GM19372 (cell line): Measurements from ENCODE around the gene MED9.
"Not testable (repeated sequence)": the region's sequence is repeated elsewhere in the genome, so short reads cannot be mapped to it uniquely, and the experiment has no call there.

Experiments used
- ATAC-seq: cut with Tn5 transposase; IDR thresholded peaks from one replicate; pipeline ENCODE4 v1.9.1; 2021; ENCODE audit warnings: mild to moderate bottlenecking, low read depth, moderate library complexity; ENCODE audit not compliant: unreplicated experiment

The MED9 gene, protein sequence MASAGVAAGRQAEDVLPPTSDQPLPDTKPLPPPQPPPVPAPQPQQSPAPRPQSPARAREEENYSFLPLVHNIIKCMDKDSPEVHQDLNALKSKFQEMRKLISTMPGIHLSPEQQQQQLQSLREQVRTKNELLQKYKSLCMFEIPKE

DNA sequence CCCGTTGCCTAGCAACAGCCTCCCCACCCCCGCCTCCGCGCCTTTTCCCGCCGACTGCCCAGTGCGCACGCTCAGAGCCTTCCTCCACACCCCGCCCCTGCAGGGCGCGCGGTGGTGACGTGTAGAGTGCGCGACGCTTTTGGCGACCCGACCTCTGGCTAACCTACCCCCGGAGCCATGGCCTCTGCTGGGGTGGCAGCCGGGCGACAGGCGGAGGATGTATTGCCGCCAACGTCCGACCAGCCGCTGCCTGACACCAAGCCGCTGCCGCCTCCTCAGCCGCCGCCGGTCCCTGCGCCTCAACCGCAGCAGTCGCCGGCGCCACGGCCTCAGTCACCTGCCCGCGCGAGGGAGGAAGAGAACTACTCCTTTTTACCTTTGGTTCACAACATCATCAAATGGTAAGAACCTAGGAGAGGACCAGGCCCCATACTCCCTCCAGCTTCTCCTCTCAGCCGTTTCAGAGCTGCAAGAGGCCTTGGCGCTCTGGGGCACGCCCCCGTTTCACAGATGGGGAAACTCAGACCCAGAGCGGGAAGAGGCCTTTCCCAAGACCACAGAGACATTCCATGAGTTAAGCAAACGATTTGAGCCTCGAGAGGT lies at the start of gene MED9:
MED9 (plus strand) TSS at position 136 of the 603 bp plus-strand sequence; CDS start at position 178, 42 bp downstream.
- peak; percentile 90 for ATAC-seq

DNA sequence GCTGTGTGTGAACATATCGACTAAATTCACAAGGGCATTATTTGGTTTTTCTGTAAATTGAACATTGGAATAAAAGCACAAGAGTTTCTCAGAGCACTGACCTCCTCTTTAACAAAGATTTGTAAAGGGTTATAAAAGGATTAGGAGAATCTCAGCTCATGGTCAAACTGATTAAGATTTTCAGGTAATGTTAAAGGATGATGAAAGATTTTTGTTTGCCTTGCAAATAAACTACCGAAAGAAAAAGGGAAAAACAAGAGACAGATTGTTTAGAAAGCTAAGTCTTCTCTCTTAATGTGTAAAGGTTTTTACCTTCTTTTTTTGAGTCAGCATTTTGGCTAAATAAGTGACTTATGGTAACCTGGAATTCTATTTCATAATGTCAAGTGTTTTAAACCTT lies 47.6 kb upstream of the MED9 start:
- ATAC-seq = no peak

DNA sequence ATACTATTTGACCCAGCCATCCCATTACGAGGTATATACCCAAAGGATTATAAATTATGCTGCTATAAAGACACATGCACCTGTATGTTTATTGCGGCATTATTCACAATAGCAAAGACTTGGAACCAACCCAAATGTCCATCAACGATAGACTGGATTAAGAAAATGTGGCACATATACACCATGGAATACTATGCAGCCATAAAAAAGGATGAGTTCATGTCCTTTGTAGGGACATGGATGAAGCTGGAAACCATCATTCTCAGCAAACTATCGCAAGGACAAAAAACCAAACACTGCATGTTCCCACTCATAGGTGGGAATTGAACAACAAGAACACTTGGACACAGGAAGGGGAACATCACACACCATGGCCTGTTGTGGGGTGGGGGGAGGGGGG lies 45.9 kb upstream of the MED9 start:
- ATAC-seq = not testable (repeated sequence)

DNA sequence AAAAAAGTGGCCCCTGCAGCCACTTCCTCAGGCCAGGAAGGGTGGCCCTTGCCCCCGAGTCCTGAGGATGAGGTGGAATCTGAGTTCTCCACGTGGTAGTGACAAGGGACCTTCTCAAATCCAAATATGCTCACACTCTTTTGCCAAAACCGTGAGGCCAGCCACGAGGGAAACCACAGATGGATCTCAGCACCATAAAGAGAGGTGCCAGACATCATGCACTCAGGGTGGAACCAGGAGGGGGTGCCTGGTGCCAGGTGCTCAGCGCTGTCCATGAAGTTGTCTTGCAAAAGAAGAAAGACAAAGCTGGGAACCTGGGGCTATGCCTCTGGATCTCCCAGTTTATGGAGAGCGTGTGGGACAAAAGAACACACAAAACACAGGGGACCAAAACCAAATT lies 45.2 kb upstream of the MED9 start:
- no peak for ATAC-seq

- no peak for ATAC-seq
Observed at GRCh38 chr17:17433000-17433703, 43.6 kb upstream of the MED9 start.

- ATAC-seq = no peak
Observed at GRCh38 chr17:17434477-17434876, 42.3 kb upstream of the MED9 start.

GRCh38 chr17:17435323-17435722 lies 41.5 kb upstream of the MED9 start:
- no peak for ATAC-seq

DNA sequence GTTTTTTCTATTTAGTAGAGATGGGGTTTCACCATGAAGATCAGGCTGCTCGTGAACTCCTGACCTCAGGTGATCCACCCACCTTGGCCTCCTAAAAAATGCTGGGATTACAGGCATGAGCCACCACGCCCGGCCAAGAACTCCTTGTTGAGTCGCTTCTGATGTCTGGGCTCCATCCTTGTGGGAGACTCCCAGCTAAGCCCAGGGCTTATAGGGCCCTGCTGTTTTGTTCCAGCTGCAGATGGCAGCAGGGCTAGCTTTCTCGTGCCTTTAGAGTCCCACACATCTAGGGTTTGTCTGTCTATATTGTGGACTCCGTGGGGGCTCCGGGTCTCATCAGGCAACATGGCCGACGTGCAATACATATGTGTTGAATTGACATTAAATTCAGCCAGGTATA lies 39.3 kb upstream of the MED9 start:
- no peak for ATAC-seq

DNA sequence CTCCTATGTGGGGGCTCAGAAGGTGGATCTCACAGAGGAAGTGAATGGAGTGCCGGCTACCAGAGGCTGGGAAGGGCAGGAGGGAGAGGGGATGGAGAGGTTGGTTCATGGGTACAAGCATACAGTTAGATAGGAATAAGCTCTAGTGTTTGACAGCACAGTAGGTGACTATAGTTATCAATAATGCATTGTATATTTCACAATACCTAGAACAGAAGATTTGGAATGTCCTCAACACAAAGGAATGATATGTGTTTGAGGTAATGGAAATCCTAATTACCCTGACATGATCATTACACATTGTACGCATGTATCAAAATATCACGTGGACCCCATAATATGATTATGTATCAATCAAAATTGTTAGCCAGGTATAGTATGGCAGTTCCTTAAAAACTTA lies 38.9 kb upstream of the MED9 start:
- ATAC-seq = no peak

DNA sequence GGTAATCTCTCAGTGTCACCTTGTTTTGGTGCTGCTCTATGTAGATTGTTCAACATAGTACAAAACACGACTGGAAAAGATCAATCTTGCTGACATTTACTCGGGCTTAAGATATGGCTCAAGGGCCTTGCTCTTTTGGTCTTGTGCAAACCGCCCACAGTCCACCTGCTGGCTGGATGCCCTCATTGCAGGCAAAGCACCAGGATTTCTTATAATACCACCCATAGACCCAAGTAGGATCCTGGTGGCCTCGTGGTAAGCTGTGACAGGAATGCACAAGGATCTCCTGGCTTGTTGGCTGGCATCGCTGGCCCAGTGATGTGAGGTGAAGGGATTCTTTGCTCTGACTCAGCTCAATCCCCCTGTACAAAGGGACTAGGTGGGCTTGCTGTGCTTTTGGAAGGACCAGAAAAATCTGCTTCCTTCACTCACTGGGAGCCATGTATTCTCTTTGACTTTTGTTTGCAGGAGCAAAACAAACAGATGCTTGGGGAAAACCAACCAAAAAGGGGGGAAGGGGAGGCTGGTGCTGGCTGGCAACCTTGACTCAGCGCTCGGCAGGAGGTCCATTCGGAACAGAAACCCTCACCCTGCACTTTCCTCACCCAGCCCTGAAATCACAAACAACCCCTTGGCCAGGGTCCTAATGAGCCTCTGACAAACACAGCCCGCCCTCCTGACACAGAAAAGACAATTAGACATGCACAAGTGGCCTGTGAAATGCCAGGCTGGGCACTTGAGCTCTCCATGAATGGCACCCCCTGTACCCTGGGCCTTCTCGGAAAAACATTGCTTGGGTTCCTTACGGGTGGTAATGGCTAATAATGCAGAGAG lies 36.6 kb upstream of the MED9 start:
- ATAC-seq = no peak

- ATAC-seq = no peak
Observed at GRCh38 chr17:17440938-17441675, 35.7 kb upstream of the MED9 start.

DNA sequence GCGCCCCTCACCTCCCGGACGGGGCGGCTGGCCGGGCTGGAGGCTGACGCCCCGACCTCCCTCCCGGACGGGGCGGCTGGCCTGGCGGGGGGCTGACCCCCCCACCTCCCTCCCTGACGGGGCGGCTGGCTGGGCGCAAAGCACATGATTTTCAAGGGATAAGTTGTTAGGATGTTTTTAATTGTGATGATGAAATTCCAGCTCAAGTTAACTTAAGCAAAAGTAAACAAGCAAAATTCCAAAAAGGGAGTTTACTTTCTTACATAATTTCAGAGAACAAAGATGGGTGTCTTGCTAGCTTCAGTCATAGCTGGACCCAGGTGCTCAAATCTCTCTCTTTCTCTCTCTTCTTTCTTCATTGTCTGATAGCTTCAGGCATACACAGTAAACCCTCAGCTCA lies 33.6 kb upstream of the MED9 start:
- ATAC-seq = no peak

DNA sequence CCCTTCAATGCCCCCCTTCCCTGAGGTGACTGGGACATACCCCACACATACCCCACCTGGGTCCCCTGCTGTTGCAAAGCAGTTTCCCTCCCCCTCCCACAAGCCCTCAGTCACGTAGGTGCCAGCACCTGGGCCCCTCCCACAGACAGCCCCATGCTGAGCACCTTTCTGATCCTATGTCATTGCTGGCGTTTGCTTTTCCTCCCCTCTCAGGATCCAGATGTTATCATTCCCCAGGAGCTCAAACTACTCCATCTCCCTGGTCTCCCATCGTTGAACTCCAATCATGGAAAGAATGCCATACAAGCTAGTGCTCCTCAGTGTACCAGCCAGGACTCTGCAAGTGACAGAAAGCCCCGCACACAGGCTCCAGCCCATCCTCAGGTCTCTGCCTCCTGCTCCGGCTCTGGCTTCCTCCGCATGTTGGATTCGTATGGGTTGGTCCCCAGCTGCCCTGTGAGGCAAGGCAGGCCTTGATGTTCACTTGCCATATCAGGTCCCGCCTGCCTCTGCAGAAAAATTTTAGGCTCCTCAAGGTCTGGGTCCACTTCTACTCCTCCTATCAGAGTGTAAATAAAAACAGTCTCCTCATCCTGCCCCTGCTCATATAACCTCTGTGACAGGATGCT lies 31.4 kb upstream of the MED9 start:
- ATAC-seq = no peak

DNA sequence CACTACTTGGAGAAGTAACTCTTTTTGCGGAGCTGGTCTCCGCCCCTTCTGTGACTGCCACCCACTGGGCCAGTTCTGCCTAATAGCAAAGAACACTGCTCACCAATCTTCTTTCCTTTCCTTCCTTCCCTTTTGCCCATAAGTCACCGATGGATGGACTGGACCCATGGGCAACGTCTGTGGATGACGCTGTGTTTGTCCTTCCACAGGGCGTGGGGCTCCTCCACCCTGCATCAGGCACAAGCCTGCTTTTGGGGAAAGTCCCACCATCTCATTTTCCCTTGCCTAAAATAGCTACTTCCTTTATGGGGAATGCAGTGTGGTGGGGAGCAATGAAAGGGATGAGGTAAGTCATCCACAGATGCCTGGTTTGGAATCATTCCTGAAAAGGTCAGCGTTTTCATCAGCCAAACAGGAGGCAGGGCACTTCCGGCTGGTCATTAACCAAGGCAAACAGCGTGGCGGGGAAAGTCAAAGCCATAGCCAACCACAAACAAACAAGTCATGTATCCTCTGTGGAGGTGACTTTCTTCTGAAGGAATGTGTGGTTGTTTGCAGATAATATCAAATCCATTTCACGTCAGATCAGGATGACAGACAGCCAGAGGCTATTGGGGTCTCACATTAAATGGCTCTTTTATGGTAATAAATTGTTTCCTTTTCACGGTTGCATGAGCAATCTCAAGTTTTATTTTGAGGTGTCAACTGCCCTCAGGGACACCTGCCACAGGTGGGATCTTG lies 30.7 kb upstream of the MED9 start:
- ATAC-seq = no peak

DNA sequence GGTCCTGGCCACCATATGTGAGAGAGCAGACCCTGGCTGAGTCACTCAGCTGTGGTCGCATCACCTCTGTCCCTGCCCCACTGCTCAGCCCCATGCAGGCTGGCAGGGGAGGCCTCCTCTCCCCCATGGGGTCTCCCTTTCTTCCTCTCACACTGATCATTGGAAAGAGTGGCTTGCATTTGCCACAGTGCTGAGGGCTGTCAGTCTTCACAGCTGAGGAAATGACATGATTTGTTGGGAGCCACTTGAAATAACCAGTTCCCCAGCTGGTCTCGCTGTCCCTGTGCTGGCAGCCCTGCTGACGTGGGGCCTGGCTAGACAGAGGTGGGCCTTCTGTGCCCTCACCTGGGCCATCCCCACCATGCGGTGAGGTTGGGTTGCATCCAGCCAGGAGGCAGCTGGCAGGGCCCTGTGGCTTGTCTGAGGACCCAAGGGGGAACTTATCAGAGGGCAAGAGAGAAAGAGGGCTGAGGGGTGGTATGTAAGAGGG lies 30.1 kb upstream of the MED9 start:
- ATAC-seq = no peak

DNA sequence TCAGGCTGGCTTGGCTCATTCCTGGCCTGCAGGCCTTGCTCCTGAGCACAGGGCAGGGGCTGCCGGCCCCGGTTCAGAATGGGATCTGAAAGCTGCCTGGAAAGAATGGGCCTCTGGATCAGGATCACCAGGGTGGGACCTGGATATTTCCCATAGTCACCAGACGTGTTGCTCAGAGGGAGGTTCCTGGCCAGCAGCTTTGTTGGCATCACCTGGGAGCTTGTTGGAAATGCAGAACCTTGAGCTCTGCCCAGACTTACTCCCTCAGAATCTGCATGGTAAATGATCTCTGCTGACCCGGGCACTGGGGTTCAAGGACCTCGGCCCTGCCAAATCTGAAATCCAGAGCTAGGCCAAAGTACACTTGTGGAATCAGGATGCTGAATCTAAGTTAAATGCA lies 29.5 kb upstream of the MED9 start:
- no peak for ATAC-seq

- ATAC-seq = no peak
Observed at GRCh38 chr17:17448076-17448475, 28.7 kb upstream of the MED9 start.

DNA sequence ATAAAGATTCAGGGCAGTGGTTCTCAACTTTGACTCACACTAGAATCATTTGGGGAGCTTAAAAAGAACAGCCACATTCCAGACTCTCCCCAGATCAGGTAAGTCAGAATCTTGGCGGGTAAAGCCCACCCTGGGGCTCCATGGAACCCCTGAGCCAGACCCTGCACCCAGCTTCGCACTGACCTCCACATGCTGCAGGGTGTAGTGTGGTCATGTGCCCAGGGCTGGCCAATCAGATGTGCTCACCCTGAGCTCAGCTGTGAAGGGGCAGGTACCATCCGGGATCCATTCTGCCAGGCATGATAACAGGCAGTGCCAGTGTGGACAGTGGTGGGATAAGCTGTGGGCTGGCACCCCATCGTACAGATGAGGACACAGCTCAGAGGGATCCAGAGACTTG lies 28.1 kb upstream of the MED9 start:
- ATAC-seq = no peak

DNA sequence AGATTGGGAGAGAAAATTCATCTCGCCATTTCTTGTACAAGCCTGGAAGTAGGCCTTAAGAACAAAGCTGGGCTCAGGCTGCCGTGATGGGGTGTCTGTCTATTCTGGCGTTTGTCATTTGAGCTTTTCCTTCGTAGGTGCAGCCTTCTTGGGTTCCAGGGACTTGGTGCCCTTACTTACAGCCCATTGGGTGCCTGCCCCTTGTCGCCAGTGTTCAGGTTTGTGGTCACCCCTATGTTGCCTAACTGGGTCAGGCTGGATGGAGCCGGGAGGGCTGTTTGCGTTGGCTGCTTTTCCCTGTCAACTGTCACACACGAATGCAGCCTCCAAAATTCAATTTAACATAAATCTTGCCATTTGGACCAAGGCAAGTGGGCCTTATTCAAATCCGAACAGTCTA lies 23.7 kb upstream of the MED9 start:
- no peak for ATAC-seq
